ENCODE results near the gene RNPS1. TPM values are rescaled to one million over a fixed set of nuclear protein-coding genes. Genes with fewer than 3 reads are reported as not detected.

RNPS1 gene
- total and polyA plus RNA-seq, 3 donors from 2014 or later, result 197 to 294 (median 261) TPM

GRCh38 chr16:2299121-2299914 lies 31.4 kb upstream of the RNPS1 start:
- no peak for TF ChIP-seq CTCF (IDR thresholded peaks at IDR 0.05)
- TF ChIP-seq POLR2A (IDR thresholded peaks at IDR 0.05), result no peak
- Histone ChIP-seq H3K27ac (no peak overlapping the region), H3K27me3 (no peaks in the 10 kb centered on the region), H3K36me3 (ENCODE audit: low read depth, missing control alignments) (no peaks in the 10 kb centered on the region), H3K4me1 (peaks cover 10% of the 10 kb centered on the region), H3K4me3 (no peak overlapping the region), H3K9me3 (no peaks in the 10 kb centered on the region)
- no peak for DNase-seq
- WGBS, 2 donors, result 86 to 92% methylated on average over 13 to 31 of the region's 31 CpGs
- intact Hi-C loops (cut with DNase I; ENCODE audit: low total_unique reads), result no loop called here

GRCh38 chr16:2298621-2299020 lies 30.7 kb upstream of the RNPS1 start:
- H3K36me3 ChIP-seq (ENCODE audit: low read depth, missing control alignments), result no peaks in the 10 kb centered on the region
- no peaks in the 10 kb centered on the region for H3K27me3 ChIP-seq
- 94% methylated on average over 9 of the region's 9 CpGs; no CpG with 5 or more reads in 1 of the 2 donors for WGBS, 2 donors
- intact Hi-C loops (cut with DNase I; ENCODE audit: low total_unique reads), result no loop called here
- DNase-seq, result no peak
- H3K4me3 ChIP-seq, result no peak overlapping the region
- H3K4me1 ChIP-seq, result peaks cover 10% of the 10 kb centered on the region
- TF ChIP-seq POLR2A (IDR thresholded peaks at IDR 0.05) (no peak), CTCF (IDR thresholded peaks at IDR 0.05) (no peak)
- no peak overlapping the region for H3K27ac ChIP-seq
- H3K9me3 ChIP-seq, result no peaks in the 10 kb centered on the region

GRCh38 chr16:2297506-2297860 lies 29.6 kb upstream of the RNPS1 start:
- no peak overlapping the region for H3K4me3 ChIP-seq
- 95 to 97% methylated on average over 8 to 21 of the region's 22 CpGs for WGBS, 2 donors
- no peak for DNase-seq
- peak overlapping the region in 1 of 2 donors; percentile 63 for H3K27ac ChIP-seq
- no peaks in the 10 kb centered on the region for H3K27me3 ChIP-seq
- H3K9me3 ChIP-seq, result no peaks in the 10 kb centered on the region
- H3K4me1 ChIP-seq, result peaks cover 10% of the 10 kb centered on the region
- no peaks in the 10 kb centered on the region for H3K36me3 ChIP-seq (ENCODE audit: low read depth, missing control alignments)
- TF ChIP-seq POLR2A (IDR thresholded peaks at IDR 0.05) (no peak), CTCF (IDR thresholded peaks at IDR 0.05) (no peak)
- intact Hi-C loops (cut with DNase I; ENCODE audit: low total_unique reads), result no loop called here

GRCh38 chr16:2296661-2297505 lies 29.0 kb upstream of the RNPS1 start:
- 72 to 77% methylated on average over 11 to 23 of the region's 23 CpGs for WGBS, 2 donors
- no peaks in the 10 kb centered on the region for H3K27me3 ChIP-seq
- H3K4me1 ChIP-seq, result peaks cover 10% of the 10 kb centered on the region
- peak; percentile 88 for DNase-seq
- intact Hi-C loops (cut with DNase I; ENCODE audit: low total_unique reads), result no loop called here
- H3K9me3 ChIP-seq, result no peaks in the 10 kb centered on the region
- TF ChIP-seq POLR2A (IDR thresholded peaks at IDR 0.05), result no peak
- TF ChIP-seq CTCF (IDR thresholded peaks at IDR 0.05), result peak; percentile 45 to 62 (median 55)
- no peak overlapping the region for H3K4me3 ChIP-seq
- H3K36me3 ChIP-seq (ENCODE audit: low read depth, missing control alignments), result no peaks in the 10 kb centered on the region
- peak overlapping the region in 1 of 2 donors; percentile 63 for H3K27ac ChIP-seq

All from testis (tissue), 3 donors.